Ascending aorta (tissue), 2 donors: ENCODE measurements around the gene ZNF483. TPM values are rescaled to one million over a fixed set of nuclear protein-coding genes. Genes with fewer than 3 reads are reported as not detected.

Experiments
- DNase-seq, 2 donors: peaks; one replicate each; pipeline ENCODE4 v3.0.0-alpha.2; 2019; ENCODE audit warnings: low spot score in 2 of 2
- H3K27ac ChIP-seq, 2 donors: fragments of 200-600 bp; sonication (generic); one replicate each; pipeline ENCODE4 v1.5.1; 2016 to 2017; ENCODE audit warnings: mild to moderate bottlenecking in 1 of 2
- H3K27me3 ChIP-seq: fragments of 200-600 bp; sonication (generic); one replicate; pipeline ENCODE4 v1.5.1; 2017
- H3K36me3 ChIP-seq, 2 donors: fragments of 200-600 bp; sonication (generic); one replicate each; pipeline ENCODE4 v1.5.1; 2016
- H3K4me1 ChIP-seq, 2 donors: fragments of 200-600 bp; sonication (generic); one replicate each; pipeline ENCODE4 v1.5.1; 2016 to 2017; ENCODE audit warnings: mild to moderate bottlenecking in 1 of 2
- H3K4me3 ChIP-seq, 2 donors: fragments of 200-600 bp; sonication (generic); one replicate each; pipeline ENCODE4 v1.5.1; 2016 to 2017; ENCODE audit warnings: mild to moderate bottlenecking in 1 of 2
- H3K9me3 ChIP-seq, 2 donors: fragments of 200-600 bp; sonication (generic); one replicate each; pipeline ENCODE4 v1.5.1; 2016
- intact Hi-C: fragments of 100-400 bp; cut with DNase I; formaldehyde crosslinking; loops from one replicate; pipeline ENCODE4 v1.15.1; 2023
- total RNA-seq: library from RNA; depleted of rRNA; stranded (reverse); fragments of >200 nt; gene quantifications from one replicate; pipeline ENCODE4 v1.1.0, GENCODE V29; 2016
- TF ChIP-seq, protein P1 (sequence below), 3 experiments: fragments of 200-600 bp in 2 of 3; fragments of 450-650 bp in 1 of 3; sonication (generic) in 2 of 3; IDR thresholded peaks; one replicate each; pipeline ENCODE4 v1.5.1; 2016 to 2019; ENCODE audit warnings: antibody characterized with exemption in 3 of 3, mild to moderate bottlenecking in 1 of 3, moderate library complexity in 1 of 3

Gene ZNF483
- total RNA-seq, 1 donor from 2014 or later: 3.1 TPM

DNA sequence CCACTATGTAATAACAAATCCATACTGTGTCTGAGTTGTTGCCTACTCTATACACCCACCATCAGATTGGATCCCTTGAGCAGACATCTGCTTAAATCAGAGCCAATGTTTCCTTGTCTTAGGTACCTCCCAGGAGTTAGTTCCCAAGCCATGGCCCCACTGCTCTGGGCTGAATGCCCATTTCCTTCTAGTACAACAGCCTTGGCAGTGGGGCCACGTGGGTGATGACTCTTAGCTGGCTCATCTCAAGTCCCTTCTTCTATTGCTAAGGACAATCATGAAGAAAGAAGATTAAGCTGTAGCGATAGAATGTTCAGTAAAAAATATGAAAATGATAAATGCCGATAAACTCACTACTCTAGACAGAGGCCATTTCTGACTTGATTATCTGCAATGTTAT lies 57.9 kb downstream of the ZNF483 start:
- intact Hi-C loops: no loop called here
- H3K9me3 ChIP-seq: no peaks in the 10 kb centered on the region
- H3K27me3 ChIP-seq: no peaks in the 10 kb centered on the region
- peaks cover 29 to 62% of the 10 kb centered on the region in 2 donors for H3K36me3 ChIP-seq
- DNase-seq: no peak
- no peak overlapping the region for H3K4me3 ChIP-seq
- no peak overlapping the region for H3K27ac ChIP-seq
- no peaks in the 10 kb centered on the region for H3K4me1 ChIP-seq
- TF ChIP-seq, protein P1, sequence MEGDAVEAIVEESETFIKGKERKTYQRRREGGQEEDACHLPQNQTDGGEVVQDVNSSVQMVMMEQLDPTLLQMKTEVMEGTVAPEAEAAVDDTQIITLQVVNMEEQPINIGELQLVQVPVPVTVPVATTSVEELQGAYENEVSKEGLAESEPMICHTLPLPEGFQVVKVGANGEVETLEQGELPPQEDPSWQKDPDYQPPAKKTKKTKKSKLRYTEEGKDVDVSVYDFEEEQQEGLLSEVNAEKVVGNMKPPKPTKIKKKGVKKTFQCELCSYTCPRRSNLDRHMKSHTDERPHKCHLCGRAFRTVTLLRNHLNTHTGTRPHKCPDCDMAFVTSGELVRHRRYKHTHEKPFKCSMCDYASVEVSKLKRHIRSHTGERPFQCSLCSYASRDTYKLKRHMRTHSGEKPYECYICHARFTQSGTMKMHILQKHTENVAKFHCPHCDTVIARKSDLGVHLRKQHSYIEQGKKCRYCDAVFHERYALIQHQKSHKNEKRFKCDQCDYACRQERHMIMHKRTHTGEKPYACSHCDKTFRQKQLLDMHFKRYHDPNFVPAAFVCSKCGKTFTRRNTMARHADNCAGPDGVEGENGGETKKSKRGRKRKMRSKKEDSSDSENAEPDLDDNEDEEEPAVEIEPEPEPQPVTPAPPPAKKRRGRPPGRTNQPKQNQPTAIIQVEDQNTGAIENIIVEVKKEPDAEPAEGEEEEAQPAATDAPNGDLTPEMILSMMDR (IDR thresholded peaks at IDR 0.05): no peak

DNA sequence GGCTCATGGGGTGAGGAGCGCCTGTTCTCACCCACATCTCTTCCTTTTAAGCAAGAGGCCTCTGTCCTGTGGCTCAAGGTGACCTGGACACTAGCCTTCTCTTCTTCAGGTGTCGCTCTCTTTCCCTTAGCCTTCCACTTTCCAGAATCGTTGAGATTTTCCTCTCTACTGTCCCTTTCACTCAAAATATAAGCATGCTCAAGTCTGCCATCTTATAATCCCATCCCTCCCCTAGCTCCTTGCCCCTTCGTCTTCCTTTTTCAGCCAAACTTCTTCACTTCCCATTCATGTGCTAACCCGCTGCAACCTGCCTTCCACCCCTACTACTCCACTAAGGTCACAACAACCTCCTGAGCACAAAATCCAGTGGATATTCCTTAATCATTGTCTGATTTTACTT lies 61.4 kb downstream of the ZNF483 start:
- no peak overlapping the region for H3K27ac ChIP-seq
- no peaks in the 10 kb centered on the region for H3K4me1 ChIP-seq
- TF ChIP-seq, protein P1 (IDR thresholded peaks at IDR 0.05): no peak
- no peak for DNase-seq
- no peaks in the 10 kb centered on the region for H3K9me3 ChIP-seq
- H3K27me3 ChIP-seq: no peaks in the 10 kb centered on the region
- intact Hi-C loops: no loop called here
- H3K4me3 ChIP-seq: no peak overlapping the region
- peaks cover 22 to 37% of the 10 kb centered on the region in 2 donors for H3K36me3 ChIP-seq

DNA sequence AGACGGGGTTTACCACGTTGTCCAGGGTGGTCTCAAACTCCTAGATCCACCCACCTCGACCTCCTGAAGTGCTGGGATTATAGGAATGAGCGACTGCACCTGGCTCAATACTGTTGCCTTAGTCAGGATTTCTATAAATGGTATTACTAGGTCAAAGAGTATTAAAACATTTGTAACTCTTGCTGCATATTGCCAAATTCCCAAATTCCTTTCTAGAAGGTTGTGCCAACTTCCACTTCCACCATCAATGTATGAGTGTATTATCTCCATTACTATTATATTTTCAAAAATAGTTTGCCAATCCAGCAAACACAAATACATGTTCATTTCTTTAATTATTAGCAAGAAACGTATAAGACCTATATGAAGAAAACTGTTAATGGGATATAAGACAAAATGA lies 63.9 kb downstream of the ZNF483 start:
- Histone ChIP-seq H3K9me3 (no peaks in the 10 kb centered on the region), H3K36me3 (peaks cover 8 to 36% of the 10 kb centered on the region in 2 donors), H3K4me1 (no peaks in the 10 kb centered on the region), H3K4me3 (no peak overlapping the region), H3K27me3 (no peaks in the 10 kb centered on the region), H3K27ac (no peak overlapping the region)
- intact Hi-C loops: no loop called here
- DNase-seq: no peak
- TF ChIP-seq, protein P1 (IDR thresholded peaks at IDR 0.05): no peak

DNA sequence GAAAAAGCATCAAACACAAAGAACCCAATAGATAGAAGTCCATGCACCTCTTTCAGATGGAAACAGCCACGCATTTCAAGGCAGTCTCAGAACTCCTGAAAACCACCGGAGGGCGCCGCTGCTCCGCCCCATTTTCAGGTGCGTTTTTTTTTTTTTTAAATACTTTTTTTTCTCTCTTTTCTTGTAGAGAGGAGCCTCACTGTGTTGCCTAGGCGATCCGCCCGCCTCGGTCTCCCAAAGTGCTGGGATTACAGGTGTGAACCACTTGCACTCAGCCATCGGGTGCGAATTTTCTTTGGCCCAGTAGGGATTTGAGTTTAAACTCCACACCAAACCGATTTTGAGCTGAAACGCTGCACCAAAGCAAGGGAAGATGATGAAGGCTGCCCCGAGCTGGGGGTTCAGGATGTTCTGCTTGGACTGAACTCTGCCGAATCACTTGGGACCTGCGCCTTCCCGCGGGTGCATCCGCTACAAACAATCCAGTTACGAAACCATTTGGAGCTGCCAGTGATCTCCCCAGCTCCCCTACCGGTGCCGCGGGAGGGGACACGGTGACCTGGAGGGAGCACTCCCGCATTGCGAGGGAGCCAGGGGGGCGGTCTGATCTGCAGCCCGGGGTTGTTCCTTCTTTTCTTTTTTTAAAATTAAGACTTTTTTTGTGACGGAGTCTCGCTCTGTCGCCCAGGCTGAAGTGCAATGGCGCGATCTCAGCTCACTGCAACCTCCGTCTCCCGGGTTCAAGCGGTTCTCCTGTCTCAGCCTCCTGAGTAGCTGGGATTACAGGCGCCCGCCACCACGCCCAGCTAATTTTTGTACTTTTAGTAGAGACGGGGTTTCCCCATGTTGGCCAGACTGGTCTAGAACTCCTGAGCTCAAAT lies 73.1 kb downstream of the ZNF483 start:
- peaks cover 6 to 35% of the 10 kb centered on the region in 2 donors for H3K36me3 ChIP-seq
- no peaks in the 10 kb centered on the region for H3K27me3 ChIP-seq
- intact Hi-C loops: loop anchor here (2.0 to 5.0 kb wide), 3 partner anchors 63 to 479 kb away; partner anchors contain the start of genes GNG10 and UGCG
- peak overlapping the region; percentile 74 to 85 for H3K4me3 ChIP-seq
- DNase-seq: peak in 1 of 2 donors; percentile 70
- H3K4me1 ChIP-seq: peaks cover 0 to 7% of the 10 kb centered on the region in 2 donors
- no peaks in the 10 kb centered on the region for H3K9me3 ChIP-seq
- peak overlapping the region; percentile 78 to 86 for H3K27ac ChIP-seq
- TF ChIP-seq, protein P1 (IDR thresholded peaks at IDR 0.05): peak; percentile 2 to 81 (median 69)

DNA sequence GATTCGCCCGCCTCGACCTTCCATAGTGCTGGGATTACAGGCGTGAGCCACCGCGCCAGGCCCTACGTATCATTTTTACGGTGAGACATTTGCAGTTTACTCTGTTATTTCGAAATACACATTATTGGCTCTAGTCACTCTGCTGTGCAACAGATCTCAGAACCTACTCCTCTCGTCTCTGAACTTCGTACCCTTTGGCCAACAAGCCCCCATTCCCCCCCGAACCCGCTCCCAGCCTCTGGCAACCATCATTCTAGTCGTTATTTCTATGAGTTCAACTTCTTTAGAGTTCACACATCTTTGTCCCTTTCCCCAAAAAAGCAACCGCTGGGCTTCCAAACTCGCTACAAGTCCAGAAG lies 73.7 kb downstream of the ZNF483 start:
- H3K36me3 ChIP-seq: peaks cover 6 to 29% of the 10 kb centered on the region in 2 donors
- peaks cover 0 to 7% of the 10 kb centered on the region in 2 donors for H3K4me1 ChIP-seq
- no peaks in the 10 kb centered on the region for H3K27me3 ChIP-seq
- peak overlapping the region; percentile 74 to 85 for H3K4me3 ChIP-seq
- H3K27ac ChIP-seq: peak overlapping the region; percentile 78 to 86
- no peaks in the 10 kb centered on the region for H3K9me3 ChIP-seq
- DNase-seq: peak; percentile 11 to 74
- intact Hi-C loops: loop anchor here (1.0 to 5.0 kb wide), 4 partner anchors 33 to 479 kb away; partner anchors contain the start of genes DNAJC25, GNG10 and UGCG
- TF ChIP-seq, protein P1 (IDR thresholded peaks at IDR 0.05): no peak
